C4-2B (cell line): ENCODE results near the gene RIC3.

Experiments used
- H3K27ac ChIP-seq: fragments of 450-650 bp; 2 replicates; pipeline ENCODE4 v1.5.1; 2017
- CTCF ChIP-seq: fragments of 450-650 bp; conservative IDR thresholded peaks from 2 replicates; pipeline ENCODE4 v1.5.1; 2017; ENCODE audit warnings: mild to moderate bottlenecking
- ZFX ChIP-seq: fragments of 450-650 bp; IDR thresholded peaks from 2 replicates; pipeline ENCODE4 v1.6.1; 2017

RIC3 gene

GRCh38 chr11:8067567-8067928 is 101.3 kb downstream of the RIC3 start:
- no peak for TF ChIP-seq ZFX
- no peak for TF ChIP-seq CTCF
- no peak overlapping the region for H3K27ac ChIP-seq

GRCh38 chr11:8066911-8067455 is 101.8 kb downstream of the RIC3 start:
- no peak overlapping the region for H3K27ac ChIP-seq
- TF ChIP-seq CTCF (no peak), ZFX (no peak)

- no peak for TF ChIP-seq ZFX
These were observed 102.6 kb downstream of the RIC3 start for GRCh38 chr11:8066036-8066910.

GRCh38 chr11:8065031-8065430 is 103.8 kb downstream of the RIC3 start:
- TF ChIP-seq CTCF (no peak), ZFX (no peak)
- H3K27ac ChIP-seq, result no peak overlapping the region

More at GRCh38 chr11:8066036-8066910, 102.6 kb downstream of the RIC3 start:
- H3K27ac ChIP-seq, result no peak overlapping the region

- no peak for TF ChIP-seq CTCF
- H3K27ac ChIP-seq, result no peak overlapping the region
These were observed 105.5 kb downstream of the RIC3 start for GRCh38 chr11:8063324-8063723.

- TF ChIP-seq CTCF, result no peak
- TF ChIP-seq ZFX, result no peak
- H3K27ac ChIP-seq, result no peak overlapping the region
These were observed 106.0 kb downstream of the RIC3 start for GRCh38 chr11:8062781-8063257.

GRCh38 chr11:8061555-8062428 is 107.0 kb downstream of the RIC3 start:
- TF ChIP-seq ZFX (no peak), CTCF (no peak)
- no peak overlapping the region for H3K27ac ChIP-seq
